SK-N-MC (cell line): ENCODE measurements around the gene FOSL1.

ENCODE experiments used
- EZH2 ChIP-seq: fragments of 200-600 bp; sonication (generic); IDR thresholded peaks from one replicate; pipeline ENCODE4 v1.6.1; 2017; ENCODE audit warnings: antibody characterized with exemption
- POLR2AphosphoS5 ChIP-seq: IDR thresholded peaks from 2 replicates; pipeline ENCODE4 v1.6.1; 2012; ENCODE audit warnings: mild to moderate bottlenecking, low read depth, low read length, borderline replicate concordance

GRCh38 chr11:65864706-65865471, 35.3 kb downstream of the FOSL1 start:
- TF ChIP-seq POLR2AphosphoS5 (no peak), EZH2 (no peak)
